GM21381 (cell line): Measurements from ENCODE around the gene FOXD4.
A peak's percentile ranks its signal among the peaks of the same experiment; 100 is the strongest.
"Not testable (repeated sequence)": the region's sequence is repeated elsewhere in the genome, so short reads cannot be mapped to it uniquely, and the experiment has no call there.

Experiments
- ATAC-seq: cut with Tn5 transposase; IDR thresholded peaks from one replicate; pipeline ENCODE4 v1.9.1; 2021; ENCODE audit warnings: mild to moderate bottlenecking, moderate library complexity; ENCODE audit not compliant: unreplicated experiment

The FOXD4 gene

GRCh38 chr9:94323-94722 is 23.9 kb downstream of the FOXD4 start:
- not testable (repeated sequence) for ATAC-seq

DNA sequence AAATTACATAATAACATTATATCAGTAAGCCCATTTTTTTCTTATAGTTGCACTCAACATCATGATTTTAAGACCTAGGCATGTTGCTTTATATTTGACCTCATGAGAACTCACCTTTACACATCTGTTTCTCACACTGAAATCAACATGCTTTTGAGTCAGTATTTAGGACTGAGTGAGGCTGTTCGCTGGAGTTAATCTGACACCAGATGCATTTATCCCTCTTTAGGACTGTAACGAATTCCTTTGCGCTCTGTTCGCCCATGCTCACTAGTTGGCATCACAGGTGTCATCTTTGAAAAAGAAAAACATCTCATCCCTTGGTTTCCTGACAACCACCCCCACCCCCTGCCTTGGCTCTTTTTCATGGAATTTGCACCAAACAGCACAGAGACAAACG is 24.3 kb downstream of the FOXD4 start:
- ATAC-seq, result not testable (repeated sequence)

GRCh38 chr9:90851-91250 is 27.4 kb downstream of the FOXD4 start:
- not testable (repeated sequence) for ATAC-seq

GRCh38 chr9:88396-89037 is 29.7 kb downstream of the FOXD4 start:
- ATAC-seq, result peak; percentile 73

- not testable (repeated sequence) for ATAC-seq
Measured at GRCh38 chr9:87860-88259, 30.4 kb downstream of the FOXD4 start.

GRCh38 chr9:87105-87504 is 31.1 kb downstream of the FOXD4 start:
- ATAC-seq, result not testable (repeated sequence)

GRCh38 chr9:86697-87096 is 31.5 kb downstream of the FOXD4 start:
- ATAC-seq, result not testable (repeated sequence)

- not testable (repeated sequence) for ATAC-seq
Measured at GRCh38 chr9:82932-83689, 35.1 kb downstream of the FOXD4 start.

DNA sequence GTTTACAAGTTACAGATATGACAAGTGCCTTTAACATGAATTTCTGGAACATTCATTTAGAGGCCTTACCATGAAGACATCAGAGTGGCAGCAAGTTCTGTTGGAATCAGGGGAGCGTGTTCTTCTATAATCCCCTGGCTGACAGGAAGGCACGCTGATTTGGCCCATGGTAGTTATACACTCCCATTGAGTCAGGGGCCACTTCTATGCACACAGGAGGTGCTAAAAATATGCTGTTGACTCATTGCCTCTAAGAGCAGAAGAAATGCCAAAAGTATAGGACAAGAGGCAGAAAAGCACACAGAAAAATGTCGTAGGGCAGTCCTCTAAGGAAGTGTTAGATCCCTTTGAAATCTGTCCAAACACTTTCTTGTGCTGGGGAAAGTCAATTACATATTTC is 39.9 kb downstream of the FOXD4 start:
- ATAC-seq, result not testable (repeated sequence)

GRCh38 chr9:76389-76788 is 41.8 kb downstream of the FOXD4 start:
- ATAC-seq, result not testable (repeated sequence)

GRCh38 chr9:73900-74525 is 44.2 kb downstream of the FOXD4 start:
- ATAC-seq, result not testable (repeated sequence)

- not testable (repeated sequence) for ATAC-seq
Measured at GRCh38 chr9:73076-73899, 44.9 kb downstream of the FOXD4 start.
